Ascending aorta (tissue), 2 donors: Measurements from ENCODE around the gene CPS1. TPM values are rescaled to one million over a fixed set of nuclear protein-coding genes. Genes with fewer than 3 reads are reported as not detected.

Experiments used
- DNase-seq, 2 donors: peaks; one replicate each; pipeline ENCODE4 v3.0.0-alpha.2; 2019; ENCODE audit warnings: low spot score in 2 of 2
- H3K27ac ChIP-seq, 2 donors: fragments of 200-600 bp; sonication (generic); one replicate each; pipeline ENCODE4 v1.5.1; 2016 to 2017; ENCODE audit warnings: mild to moderate bottlenecking in 1 of 2
- H3K27me3 ChIP-seq: fragments of 200-600 bp; sonication (generic); one replicate; pipeline ENCODE4 v1.5.1; 2017
- H3K36me3 ChIP-seq, 2 donors: fragments of 200-600 bp; sonication (generic); one replicate each; pipeline ENCODE4 v1.5.1; 2016
- H3K4me1 ChIP-seq, 2 donors: fragments of 200-600 bp; sonication (generic); one replicate each; pipeline ENCODE4 v1.5.1; 2016 to 2017; ENCODE audit warnings: mild to moderate bottlenecking in 1 of 2
- H3K4me3 ChIP-seq, 2 donors: fragments of 200-600 bp; sonication (generic); one replicate each; pipeline ENCODE4 v1.5.1; 2016 to 2017; ENCODE audit warnings: mild to moderate bottlenecking in 1 of 2
- H3K9me3 ChIP-seq, 2 donors: fragments of 200-600 bp; sonication (generic); one replicate each; pipeline ENCODE4 v1.5.1; 2016
- intact Hi-C: fragments of 100-400 bp; cut with DNase I; formaldehyde crosslinking; loops from one replicate; pipeline ENCODE4 v1.15.1; 2023
- total RNA-seq: library from RNA; depleted of rRNA; stranded (reverse); fragments of >200 nt; gene quantifications from one replicate; pipeline ENCODE4 v1.1.0, GENCODE V29; 2016
- TF ChIP-seq, protein P1 (sequence below), 3 experiments: fragments of 200-600 bp in 2 of 3; fragments of 450-650 bp in 1 of 3; sonication (generic) in 2 of 3; IDR thresholded peaks; one replicate each; pipeline ENCODE4 v1.5.1; 2016 to 2019; ENCODE audit warnings: antibody characterized with exemption in 3 of 3, mild to moderate bottlenecking in 1 of 3, moderate library complexity in 1 of 3

Gene CPS1
- total RNA-seq, 1 donor from 2014 or later: 9.4 TPM

DNA sequence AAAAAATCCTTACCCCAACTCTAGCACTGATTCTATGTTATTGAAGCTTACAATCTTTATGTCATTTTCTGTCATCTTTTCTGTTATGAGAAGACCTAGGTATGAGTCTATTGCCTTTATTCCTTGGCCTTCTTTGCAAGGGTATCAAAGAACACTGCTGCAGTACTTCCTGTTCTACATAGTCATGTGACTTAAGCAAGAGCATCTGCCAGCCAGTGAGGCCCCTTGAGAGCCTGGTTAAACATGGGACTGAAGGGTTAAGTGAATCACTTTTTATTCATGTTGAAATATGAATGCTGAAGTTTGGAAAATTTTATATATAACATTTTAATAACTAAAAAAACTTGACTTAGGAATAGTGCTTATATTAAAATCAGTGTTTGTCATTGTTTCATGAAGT, 844 bp upstream of the CPS1 start:
- no peak for DNase-seq
- Histone ChIP-seq H3K4me3 (no peak overlapping the region), H3K36me3 (no peaks in the 10 kb centered on the region), H3K27me3 (no peaks in the 10 kb centered on the region), H3K27ac (no peak overlapping the region), H3K4me1 (no peaks in the 10 kb centered on the region), H3K9me3 (no peaks in the 10 kb centered on the region)
- intact Hi-C loops: no loop called here
- TF ChIP-seq, protein P1, sequence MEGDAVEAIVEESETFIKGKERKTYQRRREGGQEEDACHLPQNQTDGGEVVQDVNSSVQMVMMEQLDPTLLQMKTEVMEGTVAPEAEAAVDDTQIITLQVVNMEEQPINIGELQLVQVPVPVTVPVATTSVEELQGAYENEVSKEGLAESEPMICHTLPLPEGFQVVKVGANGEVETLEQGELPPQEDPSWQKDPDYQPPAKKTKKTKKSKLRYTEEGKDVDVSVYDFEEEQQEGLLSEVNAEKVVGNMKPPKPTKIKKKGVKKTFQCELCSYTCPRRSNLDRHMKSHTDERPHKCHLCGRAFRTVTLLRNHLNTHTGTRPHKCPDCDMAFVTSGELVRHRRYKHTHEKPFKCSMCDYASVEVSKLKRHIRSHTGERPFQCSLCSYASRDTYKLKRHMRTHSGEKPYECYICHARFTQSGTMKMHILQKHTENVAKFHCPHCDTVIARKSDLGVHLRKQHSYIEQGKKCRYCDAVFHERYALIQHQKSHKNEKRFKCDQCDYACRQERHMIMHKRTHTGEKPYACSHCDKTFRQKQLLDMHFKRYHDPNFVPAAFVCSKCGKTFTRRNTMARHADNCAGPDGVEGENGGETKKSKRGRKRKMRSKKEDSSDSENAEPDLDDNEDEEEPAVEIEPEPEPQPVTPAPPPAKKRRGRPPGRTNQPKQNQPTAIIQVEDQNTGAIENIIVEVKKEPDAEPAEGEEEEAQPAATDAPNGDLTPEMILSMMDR (IDR thresholded peaks at IDR 0.05): no peak

DNA sequence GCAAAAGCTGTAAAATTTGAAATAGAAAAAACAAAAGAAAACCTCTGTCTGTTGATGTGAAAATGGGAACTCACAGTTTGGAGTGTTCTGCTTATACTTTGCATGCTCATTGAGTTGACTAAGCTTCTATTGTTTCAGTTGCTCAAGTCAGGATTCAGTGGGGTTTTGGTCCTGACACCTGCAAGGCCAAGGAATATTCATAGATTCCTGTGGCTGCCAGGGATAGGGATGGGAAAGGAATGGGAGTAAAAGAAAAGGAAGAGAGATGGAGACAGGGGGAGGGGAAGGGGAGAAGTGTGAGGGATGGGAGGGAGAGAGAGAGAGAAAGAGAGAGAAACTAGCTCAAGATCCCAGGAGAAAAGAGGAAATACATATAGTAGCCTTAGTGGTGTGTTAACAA, 1.3 kb downstream of the CPS1 start:
- H3K27me3 ChIP-seq: no peaks in the 10 kb centered on the region
- no peak for DNase-seq
- no peak overlapping the region for H3K27ac ChIP-seq
- H3K4me1 ChIP-seq: no peaks in the 10 kb centered on the region
- intact Hi-C loops: no loop called here
- no peaks in the 10 kb centered on the region for H3K9me3 ChIP-seq
- H3K4me3 ChIP-seq: no peak overlapping the region
- TF ChIP-seq, protein P1 (IDR thresholded peaks at IDR 0.05): no peak
- H3K36me3 ChIP-seq: no peaks in the 10 kb centered on the region

DNA sequence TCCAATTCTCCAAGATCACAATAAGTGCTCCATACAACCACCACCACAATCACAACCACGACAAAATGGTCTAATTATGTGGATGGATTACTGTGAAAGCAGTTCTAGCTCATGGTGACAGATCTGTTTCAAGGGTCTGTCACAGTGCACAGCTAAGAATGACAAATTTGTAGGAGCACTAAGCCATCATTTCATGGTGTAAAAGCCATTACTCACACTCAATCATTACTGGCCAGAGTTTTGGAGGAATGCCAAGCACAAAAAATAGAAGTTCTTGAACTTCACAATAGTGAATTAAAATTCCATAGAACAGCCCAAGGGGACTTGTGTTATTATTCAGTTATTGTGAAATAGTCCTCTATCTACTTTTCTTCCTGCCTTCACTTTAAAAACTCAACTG, 2.3 kb downstream of the CPS1 start:
- intact Hi-C loops: no loop called here
- H3K4me1 ChIP-seq: no peaks in the 10 kb centered on the region
- no peaks in the 10 kb centered on the region for H3K9me3 ChIP-seq
- TF ChIP-seq, protein P1 (IDR thresholded peaks at IDR 0.05): no peak
- no peak overlapping the region for H3K27ac ChIP-seq
- H3K36me3 ChIP-seq: no peaks in the 10 kb centered on the region
- no peak for DNase-seq
- no peak overlapping the region for H3K4me3 ChIP-seq
- no peaks in the 10 kb centered on the region for H3K27me3 ChIP-seq

DNA sequence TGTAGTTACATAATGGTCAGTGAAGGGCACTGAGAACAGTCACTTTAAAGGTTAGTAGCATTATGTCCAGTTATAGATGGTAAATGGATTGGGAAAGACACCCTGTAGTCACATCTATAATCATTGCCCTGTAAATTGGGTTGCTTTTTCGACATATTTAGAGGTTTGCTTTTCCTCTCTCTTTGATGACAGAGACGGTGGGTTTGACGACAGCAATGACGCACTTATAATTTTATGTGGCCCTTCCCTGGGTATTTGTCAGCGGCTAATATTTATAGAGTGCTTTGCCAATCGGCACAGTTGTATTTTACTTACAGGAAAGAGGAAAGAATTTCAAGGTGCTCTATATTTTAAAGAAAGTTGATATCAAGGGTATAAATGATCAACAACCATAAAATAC, 2.8 kb downstream of the CPS1 start:
- Histone ChIP-seq H3K36me3 (no peaks in the 10 kb centered on the region), H3K27ac (no peak overlapping the region), H3K27me3 (no peaks in the 10 kb centered on the region), H3K9me3 (no peaks in the 10 kb centered on the region), H3K4me1 (no peaks in the 10 kb centered on the region), H3K4me3 (no peak overlapping the region)
- TF ChIP-seq, protein P1 (IDR thresholded peaks at IDR 0.05): no peak
- no peak for DNase-seq
- intact Hi-C loops: no loop called here

DNA sequence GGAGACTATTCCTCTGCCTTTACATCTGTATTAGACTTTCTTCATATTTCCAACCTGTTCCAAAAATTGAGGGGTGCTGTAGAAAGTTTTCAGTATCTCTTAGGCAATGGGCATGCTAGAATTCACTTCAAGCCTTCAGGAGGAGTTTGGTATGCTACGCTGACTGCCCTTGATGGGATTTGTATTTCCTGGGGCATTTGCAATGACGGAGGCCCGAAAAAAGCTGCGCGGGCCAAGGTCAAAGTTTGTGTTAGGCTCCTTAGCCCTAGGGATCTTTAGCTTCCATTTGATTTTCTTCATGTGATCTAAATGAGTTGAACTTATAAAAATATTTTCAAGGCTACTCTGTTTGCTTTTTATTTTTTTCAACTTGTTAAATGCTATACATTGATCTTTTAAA, 5.1 kb downstream of the CPS1 start:
- Histone ChIP-seq H3K4me3 (no peak overlapping the region), H3K27me3 (no peaks in the 10 kb centered on the region), H3K9me3 (no peaks in the 10 kb centered on the region), H3K27ac (no peak overlapping the region), H3K36me3 (no peaks in the 10 kb centered on the region), H3K4me1 (no peaks in the 10 kb centered on the region)
- TF ChIP-seq, protein P1 (IDR thresholded peaks at IDR 0.05): no peak
- intact Hi-C loops: no loop called here
- DNase-seq: no peak

DNA sequence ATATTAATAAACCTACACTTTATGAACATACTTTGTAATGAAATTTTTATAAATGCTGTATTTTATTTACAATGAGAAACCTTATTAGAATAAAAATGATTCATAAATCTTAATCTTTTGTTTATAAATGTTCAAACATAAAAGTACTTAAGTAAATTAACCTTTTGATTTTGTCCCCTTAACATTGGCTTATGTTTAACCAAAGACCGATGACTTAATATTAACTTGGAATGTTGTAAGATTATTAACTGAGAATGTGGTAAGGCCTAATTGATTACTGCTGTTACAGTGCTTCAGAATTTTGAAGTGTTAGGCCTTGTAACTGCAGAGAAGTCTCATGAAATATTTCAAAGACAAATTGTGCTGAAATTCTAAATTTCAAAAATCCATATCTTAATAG, 5.7 kb downstream of the CPS1 start:
- intact Hi-C loops: no loop called here
- Histone ChIP-seq H3K27ac (no peak overlapping the region), H3K9me3 (no peaks in the 10 kb centered on the region), H3K4me3 (no peak overlapping the region), H3K36me3 (no peaks in the 10 kb centered on the region), H3K4me1 (no peaks in the 10 kb centered on the region), H3K27me3 (no peaks in the 10 kb centered on the region)
- TF ChIP-seq, protein P1 (IDR thresholded peaks at IDR 0.05): no peak
- DNase-seq: no peak
